GM12891 (cell line): ENCODE data around the gene RNU7-1.

ENCODE experiments used
- POLR2A ChIP-seq: IDR thresholded peaks from 2 replicates; pipeline ENCODE4 v1.6.1; 2011; ENCODE audit warnings: low read depth, low read length, control low read depth
- POLR2AphosphoS5 ChIP-seq: IDR thresholded peaks from 2 replicates; pipeline ENCODE4 v1.6.1; 2011; ENCODE audit warnings: low read depth, low read length, control low read depth
- TAF1 ChIP-seq: IDR thresholded peaks from 2 replicates; pipeline ENCODE4 v1.6.1; 2011; ENCODE audit warnings: low read depth, low read length, control low read depth

DNA sequence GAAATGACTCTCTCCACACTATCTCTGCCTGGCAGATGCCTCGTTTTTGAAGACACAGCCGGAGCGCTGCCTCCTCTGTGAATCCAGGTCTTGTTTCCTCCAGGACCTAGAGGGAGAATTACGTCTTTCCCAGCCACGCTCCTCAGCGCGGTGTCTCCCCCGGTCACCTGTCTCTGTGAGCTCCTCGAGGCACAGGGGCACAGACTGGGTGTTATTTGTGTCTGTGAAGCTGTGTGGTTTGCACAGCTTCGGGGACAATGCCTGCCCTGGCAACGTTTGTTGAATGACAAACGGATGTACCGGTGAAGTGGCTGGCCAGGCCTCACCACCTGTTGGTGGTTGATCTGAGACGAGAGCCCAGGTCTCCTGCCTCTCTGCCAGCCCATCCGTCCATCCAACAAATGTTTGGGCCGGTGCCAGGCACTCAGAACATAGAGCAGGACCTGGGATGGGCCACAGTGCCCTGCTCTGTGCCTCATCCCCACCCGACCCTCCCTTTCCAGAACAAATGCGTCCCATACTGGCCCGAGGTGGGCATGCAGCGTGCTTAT, 13.6 kb downstream of the RNU7-1 start:
- TF ChIP-seq POLR2AphosphoS5 = 0 out of 2 replicates have a peak, but pooled peaks have one; percentile 12
- 0 out of 2 replicates have a peak, but pooled peaks have one; percentile 0 for TF ChIP-seq POLR2A
- no peak for TF ChIP-seq TAF1
